NCI-H2081 treated with DMSO at 0.1 percent for 48 hours (cell line): ENCODE data around the gene GREB1L.
"Not testable (repeated sequence)": the region's sequence is repeated elsewhere in the genome, so short reads cannot be mapped to it uniquely, and the experiment has no call there.

Experiments
- DNase-seq: peaks from one replicate; lab custom pipeline; 2025; lab: John Stamatoyannopoulos, UW

Gene GREB1L

DNA sequence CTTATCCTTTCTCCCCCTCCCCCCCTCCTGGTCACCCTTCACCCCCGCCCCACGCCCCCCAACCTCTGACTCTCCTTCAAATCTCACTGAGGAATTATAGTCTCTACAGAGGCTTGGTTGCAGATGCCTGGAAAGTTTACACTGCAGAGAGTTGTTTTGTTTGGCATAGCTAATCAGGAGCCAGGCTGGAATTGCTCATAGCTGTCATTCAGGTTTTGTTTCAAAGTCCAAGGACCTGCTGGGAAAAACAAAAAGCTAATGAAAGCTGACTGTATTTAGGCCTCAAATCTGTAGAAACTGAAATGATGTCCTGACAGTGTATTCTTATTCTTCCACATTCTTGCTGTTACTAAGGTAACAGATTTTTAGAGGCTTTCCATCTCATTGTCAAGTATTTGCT is 22.6 kb downstream of the GREB1L start:
- no peak for DNase-seq

DNA sequence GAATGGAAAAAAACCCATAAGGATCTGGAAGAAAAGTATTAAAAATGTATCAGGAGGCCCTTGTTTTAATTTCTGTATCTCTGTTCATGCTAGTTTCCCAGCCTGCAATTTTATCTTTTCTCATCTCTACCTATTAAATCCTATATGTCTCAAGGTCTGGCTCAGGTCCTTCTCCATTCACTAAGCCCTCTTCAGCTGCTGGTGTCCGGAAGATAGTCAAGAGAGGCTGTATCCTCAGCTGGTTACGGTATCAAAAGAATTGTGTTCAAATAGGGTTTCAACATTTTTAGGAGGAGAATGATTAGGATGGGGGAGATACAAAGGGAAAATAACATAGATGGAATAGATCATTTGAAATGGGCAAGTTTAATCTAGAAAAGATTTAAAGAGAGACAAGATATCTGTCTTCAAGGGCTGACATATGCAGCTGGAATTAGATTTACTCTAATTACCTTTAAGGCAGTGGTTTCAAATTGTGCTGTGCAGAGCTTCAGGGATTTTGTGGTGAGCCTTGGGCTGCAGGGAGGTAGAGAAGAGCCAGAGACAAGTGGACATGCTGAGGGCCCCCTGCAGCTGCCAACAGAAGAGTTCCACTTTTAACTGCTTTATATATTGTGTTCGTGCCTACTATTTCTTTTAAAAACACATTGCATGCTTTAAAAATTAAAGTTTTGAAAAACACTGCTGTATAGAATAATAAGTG is 24.1 kb downstream of the GREB1L start:
- DNase-seq: no peak

DNA sequence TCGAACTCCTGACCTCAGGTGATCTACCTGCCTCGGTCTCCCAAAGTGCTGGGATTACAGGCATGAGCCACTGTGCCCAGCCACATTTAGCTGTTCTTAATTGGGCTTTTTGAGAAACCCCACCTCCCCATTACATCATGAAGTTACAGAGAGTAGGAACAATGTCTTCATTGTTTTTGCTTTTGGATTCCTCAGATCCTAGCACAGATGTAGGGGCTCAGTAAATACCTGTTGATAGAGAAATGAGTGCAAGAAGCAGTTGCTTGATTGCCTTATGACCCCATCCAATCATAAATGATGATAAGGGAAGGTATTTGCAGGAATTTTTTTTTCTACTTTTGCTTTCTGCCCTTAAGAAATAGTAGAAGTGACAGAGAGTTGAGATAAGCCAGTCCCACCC is 25.4 kb downstream of the GREB1L start:
- DNase-seq: no peak

GRCh38 chr18:21269349-21269748 is 27.3 kb downstream of the GREB1L start:
- DNase-seq: no peak

DNA sequence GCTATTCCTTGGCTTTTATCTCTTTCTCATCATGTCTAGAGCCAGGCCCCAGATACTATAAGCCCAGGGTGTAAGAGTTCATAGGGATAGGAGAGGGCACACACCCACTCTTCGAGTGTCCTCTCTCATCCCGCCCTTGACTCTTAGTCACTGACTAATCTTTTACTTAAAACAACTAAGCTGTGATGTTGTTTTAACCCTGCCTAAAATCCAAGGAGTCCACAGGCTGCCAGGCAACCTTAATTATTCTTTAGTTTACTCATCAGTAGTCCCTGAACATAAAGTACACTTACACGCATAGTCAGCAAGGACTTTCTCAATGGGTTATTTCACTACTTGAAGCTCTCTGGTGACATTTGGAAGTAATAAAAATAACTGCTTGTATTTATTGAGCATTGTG is 28.4 kb downstream of the GREB1L start:
- no peak for DNase-seq

DNA sequence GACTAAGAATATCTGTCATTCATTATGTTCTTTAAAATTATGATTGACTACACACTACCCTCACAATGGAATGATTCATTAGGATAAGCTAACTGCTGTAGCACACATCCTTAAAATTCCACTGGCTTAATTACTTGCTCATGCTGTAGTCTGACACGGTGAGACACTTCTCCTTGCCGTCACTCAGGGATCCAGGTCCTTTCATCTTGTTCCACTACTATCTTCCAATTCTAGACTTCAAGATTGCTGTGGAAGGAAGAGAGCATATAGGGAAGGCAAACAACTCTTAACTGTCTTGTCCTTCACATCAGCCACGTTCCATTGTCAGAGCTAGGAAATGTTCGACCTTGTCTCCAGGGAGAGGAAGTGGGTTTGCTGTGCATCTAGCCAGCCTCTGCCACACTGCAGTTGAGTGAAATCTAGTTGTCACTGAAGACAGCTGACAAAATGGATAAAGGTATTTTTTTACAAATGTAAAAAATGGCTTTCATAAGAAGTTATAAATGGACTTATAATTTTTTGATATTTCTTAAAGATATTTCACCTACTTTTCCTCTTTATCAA is 30.1 kb downstream of the GREB1L start:
- no peak for DNase-seq

GRCh38 chr18:21273568-21273967 is 31.5 kb downstream of the GREB1L start:
- DNase-seq: no peak

DNA sequence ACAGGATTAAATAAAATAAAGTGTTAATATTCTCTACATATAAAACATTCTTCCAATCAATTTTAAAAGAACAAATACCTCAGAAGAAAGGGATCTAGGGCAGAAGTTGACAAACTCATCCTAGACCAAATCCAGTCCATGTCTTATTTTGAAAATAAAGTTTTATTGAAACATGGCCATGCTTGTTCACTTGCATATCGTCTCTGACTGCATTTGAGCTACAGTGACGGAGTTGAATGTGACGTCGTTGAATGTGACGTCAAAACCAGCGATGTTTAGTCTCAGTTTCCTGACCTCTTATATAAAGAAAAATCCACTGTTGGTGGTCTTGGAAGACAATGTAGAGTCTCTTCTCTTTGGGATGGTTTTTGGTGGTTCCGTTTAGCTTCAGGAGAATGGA is 33.6 kb downstream of the GREB1L start:
- no peak for DNase-seq

DNA sequence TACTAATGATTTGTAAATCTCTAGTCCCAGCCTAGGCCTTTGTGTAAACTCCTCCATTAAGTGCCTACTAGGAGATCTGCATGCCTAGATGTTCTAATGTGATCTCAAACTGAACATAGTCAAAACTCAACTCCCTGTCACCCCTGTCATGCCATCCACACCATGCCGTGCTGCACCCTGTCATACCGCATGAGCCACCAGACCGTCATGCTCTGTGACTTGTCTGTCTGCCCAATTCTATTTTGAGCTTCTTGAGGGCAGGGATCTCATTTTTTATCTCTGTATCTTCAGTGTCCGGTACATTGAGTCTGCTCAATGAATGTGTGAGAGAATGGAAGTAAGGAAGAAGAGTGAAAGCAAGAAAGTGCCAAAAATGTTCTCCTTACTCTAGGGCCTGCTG is 35.5 kb downstream of the GREB1L start:
- no peak for DNase-seq

GRCh38 chr18:21278218-21278617 is 36.2 kb downstream of the GREB1L start:
- DNase-seq: not testable (repeated sequence)

DNA sequence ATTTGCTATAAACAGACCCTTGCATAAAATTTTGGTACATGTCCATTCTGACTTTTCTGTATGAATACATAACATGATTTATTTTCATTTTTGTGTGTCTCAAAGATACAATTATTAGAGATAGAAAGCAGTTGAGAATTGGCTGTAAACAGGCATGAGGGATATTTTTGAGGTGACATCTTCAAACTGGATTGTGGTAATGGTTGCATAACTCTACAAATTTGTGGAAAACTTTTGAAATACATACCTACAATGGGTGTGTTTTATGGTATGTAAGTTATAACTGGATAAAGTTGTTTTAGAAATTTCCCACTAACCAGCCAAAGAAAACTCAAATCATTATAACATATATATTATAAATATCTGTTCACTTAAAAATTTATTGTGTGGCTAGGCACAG is 39.6 kb downstream of the GREB1L start:
- no peak for DNase-seq

- DNase-seq: no peak
Measured at GRCh38 chr18:21284540-21284939, 42.5 kb downstream of the GREB1L start.

GRCh38 chr18:21289827-21290226 is 47.8 kb downstream of the GREB1L start:
- no peak for DNase-seq

GRCh38 chr18:21291106-21291505 is 49.1 kb downstream of the GREB1L start:
- DNase-seq: no peak

DNA sequence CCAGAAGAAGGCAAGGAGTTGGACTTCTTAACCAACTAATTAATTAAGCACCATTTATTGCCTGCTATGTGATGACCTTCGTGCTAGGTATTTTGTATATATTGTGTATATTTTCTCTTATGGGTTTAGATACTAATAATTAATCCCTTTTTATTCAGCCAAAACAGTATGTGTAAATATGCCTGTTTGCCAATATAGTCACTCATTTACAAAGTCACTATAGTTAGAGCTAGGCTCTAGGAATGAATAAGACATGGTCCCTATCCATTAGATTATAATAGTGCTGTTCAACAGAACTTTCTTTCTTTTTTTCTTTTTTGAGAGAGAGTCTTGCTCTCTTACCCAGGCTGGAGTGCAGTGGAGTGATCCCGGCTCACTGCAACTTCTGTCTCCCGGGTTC is 51.4 kb downstream of the GREB1L start:
- DNase-seq: no peak

- no peak for DNase-seq
Measured at GRCh38 chr18:21295101-21295500, 53.1 kb downstream of the GREB1L start.

DNA sequence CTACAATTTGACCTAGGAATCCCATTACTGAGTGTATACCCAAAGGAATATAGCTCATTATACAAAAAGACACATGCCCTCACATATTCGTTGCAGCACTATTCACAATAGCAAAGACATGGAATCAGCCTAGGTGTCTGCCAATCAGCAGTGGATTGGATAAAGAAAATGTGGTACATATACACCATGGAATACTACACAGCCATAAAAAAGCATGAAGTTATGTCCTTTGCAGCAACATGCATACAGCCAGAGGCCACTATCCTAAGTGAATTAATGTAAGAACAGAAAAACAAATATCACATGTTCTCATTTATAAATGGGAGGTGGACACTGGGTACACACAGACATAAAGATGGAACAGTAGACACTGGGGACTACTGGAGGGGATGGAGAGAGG is 54.0 kb downstream of the GREB1L start:
- DNase-seq: no peak

GRCh38 chr18:21298351-21298750 is 56.3 kb downstream of the GREB1L start:
- DNase-seq: no peak

GRCh38 chr18:21300035-21300907 is 58.2 kb downstream of the GREB1L start:
- DNase-seq: no peak

DNA sequence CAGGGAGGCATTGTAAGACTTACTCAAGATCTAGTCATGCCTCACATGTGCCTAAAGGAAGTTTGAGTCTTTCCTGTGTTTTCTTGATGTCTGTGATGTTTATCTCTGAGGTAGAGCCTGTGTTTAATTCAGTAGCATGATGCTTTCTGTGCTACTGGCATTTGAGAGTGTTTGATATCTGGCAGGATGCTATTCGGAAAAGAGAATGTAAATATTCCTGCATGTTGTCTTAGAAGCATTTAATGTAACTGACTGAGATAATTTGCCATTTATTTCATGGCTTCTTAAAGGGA is 58.8 kb downstream of the GREB1L start:
- DNase-seq: no peak

GRCh38 chr18:21303445-21303844 is 61.4 kb downstream of the GREB1L start:
- DNase-seq: no peak

DNA sequence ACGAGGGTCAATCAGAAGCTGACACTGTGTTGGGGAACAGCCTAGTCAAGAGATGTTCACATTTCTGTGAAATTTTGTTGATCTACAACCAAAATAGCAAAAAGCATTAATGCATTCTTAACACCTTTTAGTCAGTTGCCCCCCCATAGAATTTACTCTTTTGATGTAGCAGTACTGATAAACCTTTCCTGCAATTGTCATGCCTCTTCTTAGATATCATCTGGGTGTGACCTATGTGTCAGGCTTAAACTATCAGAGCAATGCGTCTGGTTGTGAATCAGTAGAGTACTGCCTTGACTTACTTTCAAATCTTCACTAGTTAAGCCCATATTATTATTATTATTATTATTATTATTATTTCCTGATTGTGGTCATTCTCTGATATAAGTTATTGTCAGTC is 61.9 kb downstream of the GREB1L start:
- no peak for DNase-seq

- no peak for DNase-seq
Measured at GRCh38 chr18:21305621-21306020, 63.6 kb downstream of the GREB1L start.
